Measurements from ENCODE around the gene DNAI2. TPM values are rescaled to one million over a fixed set of nuclear protein-coding genes. Genes with fewer than 3 reads are reported as not detected.

The DNAI2 gene
- total RNA-seq, 2 experiments from 2014 or later, result 0.35 to 1.3 TPM

GRCh38 chr17:74332017-74332650 lies 58.1 kb downstream of the DNAI2 start:
- CTCF ChIA-PET, result no interaction called here
- DNase-seq, result no peak
- no peak overlapping the region for H3K27ac Mint-ChIP-seq
- H3K36me3 Mint-ChIP-seq, result no peaks in the 10 kb centered on the region
- H3K4me3 Mint-ChIP-seq, result no peak overlapping the region
- no peaks in the 10 kb centered on the region for H3K27me3 Mint-ChIP-seq
- peaks cover 45% of the 10 kb centered on the region for H3K4me1 Mint-ChIP-seq
- no peaks in the 10 kb centered on the region for H3K9me3 Mint-ChIP-seq (ENCODE audit: low read depth)
- ATAC-seq, result no peak

- no peak for ATAC-seq
- Mint-ChIP-seq H3K4me3 (no peak overlapping the region), H3K4me1 (peaks cover 42% of the 10 kb centered on the region), H3K27ac (no peak overlapping the region), H3K9me3 (ENCODE audit: low read depth) (no peaks in the 10 kb centered on the region), H3K36me3 (no peaks in the 10 kb centered on the region), H3K27me3 (no peaks in the 10 kb centered on the region)
- DNase-seq, result no peak
- CTCF ChIA-PET, result no interaction called here
Measured at GRCh38 chr17:74332763-74333283, 58.8 kb downstream of the DNAI2 start.

GRCh38 chr17:74334393-74335039 lies 60.5 kb downstream of the DNAI2 start:
- Mint-ChIP-seq H3K27ac (peak overlapping the region; percentile 61), H3K9me3 (ENCODE audit: low read depth) (no peaks in the 10 kb centered on the region), H3K4me1 (peaks cover 29% of the 10 kb centered on the region), H3K4me3 (no peak overlapping the region), H3K36me3 (no peaks in the 10 kb centered on the region), H3K27me3 (no peaks in the 10 kb centered on the region)
- CTCF ChIA-PET, result interaction anchor here (0.8 to 1.9 kb wide), 6 partner anchors 11 to 158 kb away, joined by 3 to 8 read pairs (median 3); partner anchors contain the start of gene GPR142
- peak; percentile 69 for ATAC-seq
- peak; percentile 63 for DNase-seq

DNA sequence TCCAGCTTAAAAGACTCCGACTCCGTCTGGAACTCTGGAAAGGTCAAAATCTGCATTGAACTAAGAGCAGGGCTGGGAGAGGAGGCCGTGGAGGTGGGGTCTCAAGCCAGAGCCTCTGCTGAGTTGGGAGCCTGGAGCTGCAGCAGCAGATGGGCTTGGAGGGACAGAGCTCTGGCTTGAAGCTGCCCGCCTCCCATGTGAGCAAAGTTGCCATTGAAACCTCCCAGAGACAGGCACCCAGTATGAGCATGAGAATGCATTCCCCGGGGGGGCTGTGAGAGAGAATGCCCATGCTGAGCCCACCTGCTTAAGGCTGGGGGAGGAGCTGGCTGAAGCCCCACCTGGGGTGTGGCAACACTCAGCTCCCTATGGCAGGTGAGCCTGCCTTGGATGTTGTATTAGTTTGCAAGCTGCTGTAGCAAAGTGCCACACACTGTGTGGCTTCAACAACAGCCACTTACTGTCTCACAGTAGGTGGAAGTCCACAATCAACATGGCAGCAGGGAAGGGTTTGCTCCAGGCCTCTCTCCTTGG lies 61.6 kb downstream of the DNAI2 start:
- Mint-ChIP-seq H3K36me3 (no peaks in the 10 kb centered on the region), H3K27ac (no peak overlapping the region), H3K4me1 (peaks cover 26% of the 10 kb centered on the region), H3K27me3 (peaks cover 2% of the 10 kb centered on the region), H3K9me3 (ENCODE audit: low read depth) (no peaks in the 10 kb centered on the region), H3K4me3 (no peak overlapping the region)
- ATAC-seq (no peak), DNase-seq (no peak)
- CTCF ChIA-PET, result interaction anchor here (1.1 to 2.8 kb wide), 6 partner anchors 12 to 136 kb away, joined by 3 to 10 read pairs (median 6); partner anchors contain the start of gene GPR142

DNA sequence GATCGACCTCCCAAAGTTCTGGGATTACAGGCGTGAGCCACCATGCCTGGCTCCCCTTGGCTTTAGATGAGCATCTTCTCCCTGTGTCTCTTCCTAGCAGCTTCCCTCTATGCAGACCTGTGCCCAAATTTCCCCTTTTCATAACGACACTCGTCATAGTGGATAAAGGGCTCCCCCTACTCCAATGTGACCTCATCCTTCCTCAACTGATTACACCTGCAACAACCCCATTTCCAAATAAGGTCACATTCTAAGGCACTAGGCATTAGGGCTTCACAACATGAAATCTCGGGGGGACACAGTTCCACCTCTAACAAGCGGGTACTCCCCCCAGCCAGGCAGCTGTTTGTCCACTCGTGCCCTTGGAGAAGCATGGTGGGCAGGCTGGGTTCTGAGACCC lies 62.3 kb downstream of the DNAI2 start:
- ATAC-seq (no peak), DNase-seq (no peak)
- peaks cover 26% of the 10 kb centered on the region for H3K4me1 Mint-ChIP-seq
- no peak overlapping the region for H3K4me3 Mint-ChIP-seq
- no peaks in the 10 kb centered on the region for H3K36me3 Mint-ChIP-seq
- CTCF ChIA-PET, result interaction anchor here (1.6 to 2.8 kb wide), 5 partner anchors 16 to 137 kb away, joined by 3 to 10 read pairs (median 6); partner anchors contain the start of gene GPR142
- peaks cover 2% of the 10 kb centered on the region for H3K27me3 Mint-ChIP-seq
- no peak overlapping the region for H3K27ac Mint-ChIP-seq
- no peaks in the 10 kb centered on the region for H3K9me3 Mint-ChIP-seq (ENCODE audit: low read depth)

DNA sequence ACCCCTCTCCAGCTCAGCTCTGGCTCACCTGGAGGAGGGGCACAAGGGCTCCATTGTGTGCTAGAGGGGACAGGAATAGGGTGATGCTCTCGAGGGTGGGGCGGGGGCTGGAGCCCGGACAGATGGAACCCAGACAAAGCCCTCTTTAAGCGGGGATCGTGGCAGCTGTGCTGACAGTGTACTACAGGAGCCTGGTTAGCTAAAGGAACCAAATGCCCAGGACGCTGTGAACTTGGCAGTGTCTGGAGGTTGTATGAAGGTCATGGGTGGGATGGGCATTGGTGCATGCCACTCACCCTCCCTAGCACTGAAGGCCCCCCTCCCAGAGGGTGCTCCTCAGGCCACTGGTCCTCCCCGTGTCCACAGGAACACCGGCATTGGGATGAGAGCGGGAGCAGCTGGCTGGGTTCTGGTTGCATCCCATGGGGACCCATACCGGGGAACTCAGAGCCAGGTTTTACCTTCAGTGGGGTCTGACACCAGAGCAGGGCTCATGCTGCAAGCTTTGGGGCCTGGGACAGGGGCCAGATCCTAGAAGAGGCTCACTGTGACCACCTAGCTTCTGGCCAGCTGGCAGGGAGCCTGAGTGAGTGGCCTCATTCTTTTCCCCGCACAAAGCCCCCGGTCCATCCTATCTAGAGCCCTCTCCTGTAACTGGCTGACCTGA lies 63.9 kb downstream of the DNAI2 start:
- no peak for DNase-seq
- no peak overlapping the region for H3K4me3 Mint-ChIP-seq
- no peaks in the 10 kb centered on the region for H3K9me3 Mint-ChIP-seq (ENCODE audit: low read depth)
- no peak overlapping the region for H3K27ac Mint-ChIP-seq
- peaks cover 22% of the 10 kb centered on the region for H3K4me1 Mint-ChIP-seq
- no peaks in the 10 kb centered on the region for H3K36me3 Mint-ChIP-seq
- no peak for ATAC-seq
- peaks cover 2% of the 10 kb centered on the region for H3K27me3 Mint-ChIP-seq
- CTCF ChIA-PET, result interaction anchor here (2.8 kb wide), 1 partner anchor 15 kb away, joined by 10 read pairs; no protein-coding TSS in a partner anchor

DNA sequence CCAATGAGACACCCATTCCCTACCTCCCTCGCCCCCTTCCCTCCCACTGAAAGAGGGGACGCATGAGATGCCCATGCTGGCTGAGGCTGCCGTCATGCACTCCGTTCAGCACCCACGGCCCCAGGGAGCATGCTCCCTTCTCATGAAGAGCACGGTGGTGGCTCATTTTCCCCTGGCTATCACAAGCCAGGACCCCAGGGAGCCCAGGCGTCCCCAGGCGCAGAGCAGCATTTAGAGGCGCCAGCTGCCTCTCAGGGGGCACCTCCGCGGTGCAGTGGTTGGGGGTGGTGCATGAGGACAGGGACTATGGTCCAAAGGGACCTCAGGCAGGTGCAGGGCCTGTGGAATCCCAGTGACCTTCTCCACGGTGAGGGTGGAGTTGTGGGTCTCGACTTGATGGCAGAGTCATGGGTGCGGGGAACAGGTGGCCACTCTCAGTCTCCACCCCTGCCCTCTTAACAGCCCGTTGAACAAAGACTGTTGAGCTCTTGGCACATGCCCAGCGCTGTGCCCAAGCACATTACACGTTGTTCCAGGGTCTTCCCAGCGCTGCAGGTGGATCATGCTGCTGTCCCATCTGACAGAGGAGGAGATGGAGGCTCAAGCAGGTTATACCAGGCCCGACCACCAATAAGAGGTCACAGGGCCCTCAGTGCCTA lies 65.6 kb downstream of the DNAI2 start:
- H3K36me3 Mint-ChIP-seq, result no peaks in the 10 kb centered on the region
- H3K27ac Mint-ChIP-seq, result no peak overlapping the region
- ATAC-seq (no peak), DNase-seq (no peak)
- H3K4me3 Mint-ChIP-seq, result no peak overlapping the region
- H3K4me1 Mint-ChIP-seq, result peaks cover 14% of the 10 kb centered on the region
- CTCF ChIA-PET, result interaction anchor here (1.9 kb wide), 1 partner anchor 28 kb away, joined by 7 read pairs; the partner anchor contains the start of gene GPR142
- H3K9me3 Mint-ChIP-seq (ENCODE audit: low read depth), result no peaks in the 10 kb centered on the region
- peaks cover 2% of the 10 kb centered on the region for H3K27me3 Mint-ChIP-seq

DNA sequence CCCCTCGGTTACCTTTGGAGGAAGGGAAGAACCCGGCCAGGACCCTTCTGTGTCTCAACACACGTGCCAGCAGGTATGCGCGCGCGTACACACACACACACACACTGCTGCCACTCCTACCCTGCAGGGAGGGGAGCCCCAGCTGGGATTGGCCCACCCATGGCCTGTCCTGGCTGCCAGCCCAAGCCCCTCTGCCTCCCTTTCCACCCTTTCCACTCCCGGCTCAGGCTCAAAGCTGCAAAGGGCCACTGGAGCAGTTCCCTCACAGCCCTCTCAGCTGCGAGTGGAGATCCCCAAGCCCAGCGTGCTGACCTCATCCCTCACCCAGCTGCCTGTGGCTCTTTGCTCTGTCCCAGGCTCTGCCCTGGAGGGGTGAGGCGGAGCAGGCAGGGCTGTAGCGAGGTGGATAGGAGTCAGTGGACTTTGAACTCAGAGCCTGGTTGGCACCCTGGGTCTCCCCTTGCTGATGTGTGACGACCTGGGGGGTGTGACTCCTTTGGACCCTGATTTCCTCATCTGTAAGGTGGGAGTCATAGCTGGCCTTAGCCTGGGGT lies 66.5 kb downstream of the DNAI2 start:
- CTCF ChIA-PET, result interaction anchor here (1.9 kb wide), 1 partner anchor 27 kb away, joined by 7 read pairs; the partner anchor contains the start of gene GPR142
- ATAC-seq, result no peak

DNA sequence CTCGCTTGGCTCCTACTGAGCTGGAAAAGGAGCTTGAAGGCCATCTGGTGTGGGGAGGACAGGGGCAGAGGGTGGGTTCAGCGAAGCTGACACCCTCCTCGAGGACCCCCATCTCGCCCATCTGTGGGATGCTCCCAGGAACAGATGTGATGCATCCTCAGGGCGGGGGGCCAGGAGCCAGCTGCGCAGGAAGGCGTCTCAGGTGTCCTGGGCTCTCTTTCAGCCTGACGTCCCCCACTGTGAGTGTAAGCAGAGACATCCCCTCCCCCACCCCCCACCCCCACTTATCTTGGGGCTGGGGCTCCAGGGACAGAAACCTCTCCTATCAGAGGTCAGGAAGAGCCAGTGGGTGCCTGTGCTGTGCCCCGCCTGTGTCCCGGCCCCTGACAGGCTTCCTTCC lies 68.2 kb downstream of the DNAI2 start:
- Mint-ChIP-seq H3K27me3 (peaks cover 2% of the 10 kb centered on the region), H3K36me3 (no peaks in the 10 kb centered on the region), H3K4me1 (no peaks in the 10 kb centered on the region), H3K4me3 (no peak overlapping the region), H3K9me3 (ENCODE audit: low read depth) (no peaks in the 10 kb centered on the region), H3K27ac (no peak overlapping the region)
- no peak for ATAC-seq
- CTCF ChIA-PET, result no interaction called here
- no peak for DNase-seq

More for the DNA sequence above, 66.5 kb downstream of the DNAI2 start:
- Mint-ChIP-seq H3K27ac (no peak overlapping the region), H3K27me3 (peaks cover 2% of the 10 kb centered on the region), H3K36me3 (no peaks in the 10 kb centered on the region), H3K4me1 (peaks cover 5% of the 10 kb centered on the region), H3K4me3 (no peak overlapping the region), H3K9me3 (ENCODE audit: low read depth) (no peaks in the 10 kb centered on the region)
- no peak for DNase-seq

DNA sequence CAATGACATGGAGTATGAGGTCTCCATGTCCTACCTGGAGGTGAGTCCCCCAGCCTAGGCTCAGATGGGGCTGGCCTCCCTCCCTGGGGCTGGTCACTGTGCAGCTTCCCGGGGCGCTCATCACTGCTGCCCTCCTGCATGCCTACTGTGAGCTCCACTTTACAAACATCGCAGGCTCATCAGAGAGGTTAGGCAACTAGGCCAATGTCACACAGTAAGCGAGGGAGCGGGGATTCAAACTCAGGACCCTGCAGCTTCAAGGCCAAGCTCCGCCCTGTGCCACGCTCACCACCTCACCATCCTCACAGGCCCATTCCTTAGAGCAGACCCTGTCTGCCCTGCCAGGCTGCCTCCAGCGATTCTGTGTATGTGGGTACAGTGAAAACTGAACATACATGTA lies 69.1 kb downstream of the DNAI2 start:
- ATAC-seq (no peak), DNase-seq (no peak)
- no peaks in the 10 kb centered on the region for H3K36me3 Mint-ChIP-seq
- H3K27ac Mint-ChIP-seq, result no peak overlapping the region
- H3K27me3 Mint-ChIP-seq, result peaks cover 5% of the 10 kb centered on the region
- CTCF ChIA-PET, result interaction anchor here (1.3 kb wide), 1 partner anchor 26 kb away, joined by 3 read pairs; no protein-coding TSS in a partner anchor
- H3K4me1 Mint-ChIP-seq, result no peaks in the 10 kb centered on the region
- no peak overlapping the region for H3K4me3 Mint-ChIP-seq
- no peaks in the 10 kb centered on the region for H3K9me3 Mint-ChIP-seq (ENCODE audit: low read depth)

DNA sequence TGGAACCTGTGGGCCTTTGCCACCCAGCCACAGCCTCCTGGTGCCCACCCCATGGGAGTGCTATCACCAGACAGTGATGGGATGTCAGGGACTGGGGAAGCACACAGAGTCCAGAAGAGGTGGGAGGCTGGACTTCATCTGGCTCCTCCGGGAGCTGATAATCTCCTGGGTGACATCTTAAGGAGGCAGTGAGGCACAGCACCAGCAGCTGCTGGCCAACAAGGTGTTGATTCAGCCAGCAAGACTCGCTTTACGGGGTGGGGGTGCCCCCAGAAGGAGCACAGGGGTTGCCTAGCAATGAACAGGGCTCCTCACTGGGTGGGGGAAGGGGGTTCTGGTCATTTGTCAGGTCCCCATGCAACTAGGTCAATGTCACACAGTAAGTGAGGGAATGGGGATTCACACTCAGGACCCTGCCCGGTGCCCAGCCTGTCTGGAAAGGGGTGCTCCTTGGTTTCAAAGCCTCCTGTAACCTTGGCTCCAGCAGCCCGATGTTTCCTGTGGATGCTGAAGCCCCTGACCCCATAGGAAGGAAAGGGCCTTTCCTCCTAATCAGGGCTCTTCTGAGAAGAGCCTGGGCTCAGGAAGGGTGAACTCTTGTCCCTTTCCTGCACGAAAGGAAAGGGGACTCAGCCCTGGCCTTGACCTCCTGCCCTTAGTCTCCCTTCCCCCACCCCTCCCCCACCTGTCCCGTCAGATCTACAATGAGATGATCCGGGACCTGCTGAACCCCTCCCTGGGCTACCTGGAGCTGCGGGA lies 69.7 kb downstream of the DNAI2 start:
- H3K4me3 Mint-ChIP-seq, result no peak overlapping the region
- CTCF ChIA-PET, result interaction anchor here (1.0 to 1.6 kb wide), 3 partner anchors 25 to 47 kb away, joined by 3 to 4 read pairs (median 4); no protein-coding TSS in a partner anchor
- peaks cover 7% of the 10 kb centered on the region for H3K27me3 Mint-ChIP-seq
- H3K9me3 Mint-ChIP-seq (ENCODE audit: low read depth), result no peaks in the 10 kb centered on the region
- no peak overlapping the region for H3K27ac Mint-ChIP-seq
- DNase-seq (no peak), ATAC-seq (no peak)
- no peaks in the 10 kb centered on the region for H3K36me3 Mint-ChIP-seq
- H3K4me1 Mint-ChIP-seq, result no peaks in the 10 kb centered on the region

DNA sequence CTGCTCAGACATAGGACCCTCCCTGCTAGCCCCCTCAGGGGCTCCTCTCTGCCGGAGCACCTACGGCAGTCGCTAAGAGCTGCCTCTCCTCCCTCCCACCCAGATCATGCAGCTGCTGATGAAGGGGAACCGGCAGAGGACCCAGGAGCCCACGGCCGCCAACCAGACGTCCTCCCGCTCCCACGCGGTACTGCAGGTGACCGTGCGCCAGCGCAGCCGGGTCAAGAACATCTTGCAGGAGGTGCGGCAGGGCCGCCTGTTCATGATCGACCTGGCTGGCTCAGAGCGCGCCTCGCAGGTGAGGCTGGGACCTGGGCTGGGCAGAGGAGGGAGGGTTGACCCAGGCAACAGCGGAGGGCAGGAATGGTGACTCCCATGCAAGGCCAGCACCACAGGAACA lies 70.6 kb downstream of the DNAI2 start:
- H3K27me3 Mint-ChIP-seq, result peaks cover 11% of the 10 kb centered on the region
- no peaks in the 10 kb centered on the region for H3K9me3 Mint-ChIP-seq (ENCODE audit: low read depth)
- ATAC-seq (no peak), DNase-seq (no peak)
- H3K4me3 Mint-ChIP-seq, result no peak overlapping the region
- no peaks in the 10 kb centered on the region for H3K36me3 Mint-ChIP-seq
- CTCF ChIA-PET, result interaction anchor here (1.0 to 1.6 kb wide), 3 partner anchors 38 to 48 kb away, joined by 3 to 4 read pairs (median 4); no protein-coding TSS in a partner anchor
- H3K4me1 Mint-ChIP-seq, result no peaks in the 10 kb centered on the region
- H3K27ac Mint-ChIP-seq, result no peak overlapping the region
